HG02763 (cell line): ENCODE results near the gene HOXA5.

ENCODE experiments used
- ATAC-seq: cut with Tn5 transposase; IDR thresholded peaks from one replicate; pipeline ENCODE4 v1.9.1; 2021; ENCODE audit warnings: mild to moderate bottlenecking, moderate library complexity; ENCODE audit not compliant: unreplicated experiment

HOXA5 gene

DNA sequence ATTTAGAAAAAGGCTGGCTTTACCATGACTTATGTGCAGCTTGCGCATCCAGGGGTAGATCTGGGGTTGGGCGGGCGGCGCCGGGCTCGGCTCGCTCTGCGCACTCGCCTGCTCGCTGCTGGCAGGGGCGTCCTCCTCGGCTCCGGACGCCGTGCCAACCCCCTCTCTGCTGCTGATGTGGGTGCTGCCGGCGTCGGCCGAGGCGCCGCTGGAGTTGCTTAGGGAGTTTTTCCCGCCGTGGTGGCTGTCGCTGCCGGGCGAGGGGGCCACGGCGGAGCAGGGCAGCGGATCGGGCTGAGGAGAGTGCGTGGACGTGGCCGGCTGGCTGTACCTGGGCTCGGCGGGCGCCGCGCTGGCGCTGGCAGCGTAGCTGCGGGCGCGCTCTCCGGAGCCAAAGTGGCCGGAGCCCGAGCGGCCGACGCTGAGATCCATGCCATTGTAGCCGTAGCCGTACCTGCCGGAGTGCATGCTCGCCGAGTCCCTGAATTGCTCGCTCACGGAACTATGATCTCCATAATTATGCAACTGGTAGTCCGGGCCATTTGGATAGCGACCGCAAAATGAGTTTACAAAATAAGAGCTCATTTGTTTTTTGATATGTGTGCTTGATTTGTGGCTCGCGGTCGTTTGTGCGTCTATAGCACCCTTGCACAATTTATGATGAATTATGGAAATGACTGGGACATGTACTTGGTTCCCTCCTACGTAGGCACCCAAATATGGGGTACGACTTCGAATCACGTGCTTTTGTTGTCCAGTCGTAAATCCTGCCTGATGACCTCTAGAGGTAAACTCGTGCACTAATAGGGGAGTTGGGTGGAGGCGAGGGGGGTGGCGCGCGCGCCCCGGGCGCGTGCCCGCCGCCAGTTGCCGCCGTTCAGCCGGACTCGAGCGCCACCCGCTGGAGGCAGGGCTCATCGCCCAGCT lies at the start of gene HOXA5:
HOXA5 (minus strand) TSS at position 659 of the 927 bp plus-strand sequence; CDS start at position 585, 74 bp downstream.
- ATAC-seq: no peak

DNA sequence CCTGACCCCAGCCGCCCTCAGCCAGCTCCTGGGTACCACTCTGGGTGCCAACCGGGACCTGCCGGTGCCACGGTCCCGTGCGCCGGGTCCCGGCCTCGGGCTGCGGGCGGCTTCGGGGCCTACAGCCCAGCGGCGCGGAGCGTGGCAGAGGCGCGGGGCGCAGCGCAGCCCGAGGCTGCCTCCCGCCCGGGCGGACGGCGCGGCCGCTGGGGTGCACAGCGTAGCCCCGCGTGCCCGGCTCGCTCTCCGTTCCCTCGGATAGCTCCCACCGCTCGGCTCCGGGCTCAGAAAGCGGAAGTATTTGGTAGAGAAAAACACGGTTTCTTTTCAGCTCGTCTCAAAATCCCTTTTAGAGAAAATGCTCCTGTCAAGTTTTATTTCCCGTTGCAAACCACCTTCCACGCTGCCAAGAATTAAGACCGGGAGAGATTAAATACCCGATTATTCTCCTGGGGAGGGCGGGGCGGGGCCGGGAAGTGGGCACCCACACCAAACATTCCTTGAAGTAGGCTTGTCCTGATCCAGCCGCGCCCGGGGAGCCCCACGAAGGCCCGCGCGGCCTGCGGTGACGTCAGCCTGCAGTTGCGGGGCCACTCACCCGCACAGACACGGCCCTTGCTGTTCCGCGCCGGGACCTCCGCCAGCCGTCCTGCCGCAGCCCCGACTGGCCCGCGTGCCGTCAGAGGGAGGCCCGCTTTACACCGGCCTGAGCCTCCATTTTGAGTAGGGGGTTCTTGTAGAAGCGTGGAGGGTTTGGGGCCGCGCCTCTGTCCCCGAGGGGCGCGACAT lies 49.3 kb upstream of the HOXA5 start:
- no peak for ATAC-seq

DNA sequence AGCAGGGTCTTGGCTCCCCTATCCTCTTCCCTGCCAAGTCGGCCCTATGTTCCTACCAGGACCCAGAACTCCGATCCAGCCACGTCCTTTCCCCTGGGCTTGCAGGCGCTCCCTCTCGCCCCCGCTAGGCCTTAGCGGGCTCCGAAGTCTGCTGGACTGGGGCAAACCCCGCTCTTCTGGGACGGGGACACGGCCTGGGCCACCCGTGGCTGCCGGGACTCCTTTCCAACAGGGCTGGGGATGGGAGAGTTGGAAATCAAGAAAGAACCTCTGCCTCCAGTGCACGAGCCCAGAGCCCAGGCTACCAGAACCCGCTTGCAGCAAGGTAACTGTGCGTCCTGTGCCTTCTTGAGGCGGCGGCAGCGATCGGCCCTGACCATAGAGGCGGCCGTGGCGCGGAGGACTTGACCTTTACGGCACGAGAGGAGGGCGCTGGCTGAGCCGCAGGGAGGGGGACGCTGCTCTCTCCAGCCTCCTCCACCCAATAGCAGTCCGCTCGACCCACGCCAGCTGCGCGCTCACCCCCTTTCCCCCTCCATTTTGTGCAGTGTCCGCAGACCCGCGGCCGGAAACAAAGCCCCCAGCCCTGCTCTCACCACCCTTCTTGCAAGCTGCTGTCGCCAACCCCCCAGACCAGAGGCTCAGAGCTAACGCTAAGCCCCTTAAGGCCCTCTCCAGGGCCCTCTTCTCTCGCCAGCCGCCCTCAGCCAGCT lies 48.5 kb upstream of the HOXA5 start:
- ATAC-seq: no peak

DNA sequence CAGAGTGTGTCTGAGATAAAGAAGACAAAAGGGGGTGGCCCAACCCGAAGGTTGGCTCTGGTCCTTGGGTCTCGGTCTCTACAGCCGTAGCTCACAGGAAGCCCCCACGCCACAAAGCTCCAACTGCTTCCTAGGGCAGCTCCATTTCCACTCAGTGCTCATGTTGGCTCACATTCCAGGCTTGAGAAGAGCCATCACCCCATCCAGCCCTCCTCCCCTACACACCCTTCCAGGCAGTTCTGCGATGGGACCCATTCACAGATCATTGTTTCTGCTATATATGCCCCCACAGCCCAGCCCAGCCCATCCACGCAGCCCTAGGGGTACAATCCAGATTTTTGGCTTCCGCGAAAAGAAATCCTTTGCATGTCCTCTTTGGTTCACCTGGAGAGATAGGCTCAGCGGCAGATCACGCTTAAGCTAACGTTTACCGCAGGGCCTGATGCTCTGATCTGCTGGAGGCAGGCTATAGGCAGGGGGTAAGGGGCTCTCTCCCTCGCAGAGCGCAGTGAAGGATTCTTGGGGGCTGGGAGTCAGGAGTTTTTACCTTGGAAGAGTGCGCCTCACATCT lies 47.8 kb upstream of the HOXA5 start:
- no peak for ATAC-seq

DNA sequence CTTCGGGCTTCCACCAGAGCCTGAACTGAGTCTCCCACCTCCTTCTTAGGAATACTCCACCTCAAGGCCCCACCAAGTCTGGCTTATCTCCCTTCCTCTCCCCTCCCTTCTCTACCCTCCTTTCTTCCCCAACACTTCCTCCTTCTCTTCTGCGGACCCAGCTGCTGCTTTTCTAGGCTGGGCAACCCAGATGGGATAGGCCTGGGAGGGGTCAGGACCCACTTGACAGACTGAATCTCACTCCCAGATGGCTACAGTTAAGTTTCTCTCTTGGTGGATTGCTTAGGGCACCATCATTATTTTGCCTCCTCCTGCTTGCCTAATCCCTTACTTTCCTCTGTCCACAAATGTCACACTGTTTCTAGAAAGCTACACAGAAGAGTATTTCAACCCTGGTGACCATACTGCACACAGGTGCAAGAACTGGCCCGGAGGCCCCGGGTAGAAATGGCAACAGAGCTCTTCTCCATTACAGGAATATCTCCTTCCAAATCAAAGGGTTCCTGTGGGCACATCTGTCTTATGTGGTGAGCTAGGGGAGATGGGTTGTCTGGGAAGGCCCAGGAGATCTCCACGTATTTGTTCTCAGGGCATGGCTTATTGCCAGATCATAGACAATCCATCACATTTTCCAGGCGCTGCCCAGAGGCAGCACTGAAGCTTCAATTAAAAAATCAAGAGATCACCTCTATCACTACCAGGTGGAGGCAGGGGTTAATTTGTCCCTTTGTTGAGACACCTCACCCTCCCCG lies 46.7 kb upstream of the HOXA5 start:
- ATAC-seq: no peak

DNA sequence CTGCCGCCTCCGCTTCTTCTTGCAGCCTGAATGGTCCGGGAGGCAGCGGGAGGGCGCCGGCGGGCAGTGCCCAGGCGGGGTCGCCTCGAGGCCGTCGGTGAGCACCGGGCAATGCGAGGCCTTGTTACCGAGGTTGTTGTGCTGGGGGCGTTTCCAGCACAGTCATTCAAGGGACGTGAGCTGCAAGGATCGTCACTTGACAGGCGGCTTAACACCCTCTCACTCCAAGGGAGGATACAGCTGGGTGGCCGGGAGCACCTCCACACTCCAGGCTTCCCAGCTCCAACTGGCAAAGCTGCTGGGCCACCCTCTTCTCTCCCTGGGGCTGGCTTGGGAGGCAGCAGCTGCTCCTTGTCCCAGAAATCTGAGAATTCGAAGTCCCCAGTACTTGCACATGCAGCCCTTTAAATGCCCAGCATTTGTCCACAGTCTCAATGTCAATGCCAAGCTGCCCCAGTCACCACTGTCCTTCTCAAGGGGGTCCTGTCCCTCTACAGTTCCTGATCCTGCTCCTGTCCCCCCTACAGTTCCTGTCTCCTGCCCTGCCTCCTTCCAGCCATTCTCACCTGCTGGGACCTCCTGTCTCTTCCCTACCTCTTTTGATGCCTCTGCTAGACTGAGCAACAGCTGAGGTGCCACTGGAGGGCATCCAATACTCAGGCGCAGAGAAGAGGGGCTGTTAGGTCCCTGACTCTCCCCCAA lies 46.0 kb upstream of the HOXA5 start:
- ATAC-seq: no peak

DNA sequence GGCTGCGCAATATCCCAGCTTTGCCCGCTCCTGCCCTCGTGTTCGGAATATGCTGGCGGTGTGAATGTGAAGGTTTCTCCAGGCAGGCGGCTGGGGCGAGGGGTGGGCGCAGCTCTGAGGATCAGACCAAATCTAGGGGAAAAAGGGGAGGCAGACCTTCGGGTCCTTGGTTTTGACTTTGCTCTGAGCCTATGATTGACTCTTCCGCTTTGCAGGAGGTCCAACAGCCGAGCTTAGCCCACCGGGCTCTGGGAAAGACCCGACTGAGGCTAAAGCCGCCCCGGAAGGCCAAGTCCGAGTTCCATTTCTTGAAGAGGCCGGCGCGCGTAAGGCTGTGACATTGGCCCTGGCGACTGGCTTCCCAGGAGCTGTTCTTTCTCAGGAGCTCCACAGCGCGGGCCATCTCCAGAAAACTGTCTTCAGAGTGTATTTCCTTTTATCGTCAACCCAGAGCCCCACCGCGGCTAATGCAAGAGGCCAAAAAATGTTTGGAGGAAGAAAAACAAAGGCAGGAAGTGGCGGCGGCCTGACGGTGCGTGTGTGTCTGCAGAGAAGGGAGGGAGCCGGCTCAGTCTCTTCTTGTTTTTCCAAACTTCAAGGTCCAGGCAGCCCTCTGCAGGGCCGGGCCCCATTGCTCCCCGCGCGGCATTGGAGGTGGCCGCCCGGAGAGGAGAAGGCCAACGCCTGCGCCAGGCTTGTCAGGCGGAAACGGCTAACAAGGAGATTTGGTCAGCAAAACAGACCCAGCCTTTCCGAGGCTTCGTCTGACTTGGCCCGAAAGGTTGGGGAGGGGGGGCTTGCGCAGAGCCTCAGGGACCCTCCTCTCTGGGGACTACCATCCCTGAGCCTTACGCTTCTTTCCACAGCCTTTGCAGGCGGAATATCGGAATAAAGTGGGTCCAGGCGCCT lies 45.2 kb upstream of the HOXA5 start:
- no peak for ATAC-seq

DNA sequence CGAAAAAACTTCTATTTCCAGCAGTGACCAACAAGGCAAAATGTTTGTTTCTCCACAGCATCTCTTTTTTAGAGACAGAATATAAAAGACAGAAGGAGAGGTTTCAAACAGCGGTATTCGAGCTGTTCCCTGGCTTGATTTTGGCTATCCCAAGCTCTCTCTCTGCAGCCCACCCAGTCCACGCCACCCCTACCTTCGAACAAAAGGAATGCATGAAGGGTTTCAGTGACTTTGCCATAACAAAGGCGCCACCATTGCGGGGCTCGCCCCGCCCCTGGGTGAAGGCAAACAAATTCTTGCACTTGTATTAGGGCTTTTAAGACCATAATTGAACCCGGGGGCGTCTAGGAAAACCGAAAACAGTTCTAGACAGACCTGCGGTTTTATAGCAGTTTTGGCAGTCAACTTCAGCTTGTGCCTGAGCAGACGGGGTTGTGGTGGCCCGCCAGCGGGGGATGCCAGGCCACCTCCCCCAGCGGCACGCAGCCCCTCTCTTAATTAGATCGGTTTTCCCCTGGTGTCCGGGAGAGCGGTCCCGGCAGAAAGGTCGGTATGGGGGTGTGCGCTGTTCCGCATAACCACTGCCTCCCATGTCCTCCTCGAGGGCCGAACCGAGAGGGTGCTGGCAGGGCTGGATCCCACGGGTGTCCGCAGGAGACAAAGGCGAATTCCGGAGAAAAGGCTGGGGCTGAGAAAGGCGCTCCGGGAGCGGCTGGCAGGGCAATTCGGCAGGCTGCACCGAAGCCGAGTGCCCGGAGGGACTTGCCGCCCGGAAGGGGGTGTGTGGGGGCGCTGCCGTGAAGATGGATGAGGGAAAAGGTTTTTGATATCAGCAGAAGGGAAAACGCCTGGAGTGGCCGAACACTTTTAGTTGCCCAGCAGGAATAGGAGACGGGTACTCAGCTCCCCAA lies 44.2 kb upstream of the HOXA5 start:
- ATAC-seq: no peak

DNA sequence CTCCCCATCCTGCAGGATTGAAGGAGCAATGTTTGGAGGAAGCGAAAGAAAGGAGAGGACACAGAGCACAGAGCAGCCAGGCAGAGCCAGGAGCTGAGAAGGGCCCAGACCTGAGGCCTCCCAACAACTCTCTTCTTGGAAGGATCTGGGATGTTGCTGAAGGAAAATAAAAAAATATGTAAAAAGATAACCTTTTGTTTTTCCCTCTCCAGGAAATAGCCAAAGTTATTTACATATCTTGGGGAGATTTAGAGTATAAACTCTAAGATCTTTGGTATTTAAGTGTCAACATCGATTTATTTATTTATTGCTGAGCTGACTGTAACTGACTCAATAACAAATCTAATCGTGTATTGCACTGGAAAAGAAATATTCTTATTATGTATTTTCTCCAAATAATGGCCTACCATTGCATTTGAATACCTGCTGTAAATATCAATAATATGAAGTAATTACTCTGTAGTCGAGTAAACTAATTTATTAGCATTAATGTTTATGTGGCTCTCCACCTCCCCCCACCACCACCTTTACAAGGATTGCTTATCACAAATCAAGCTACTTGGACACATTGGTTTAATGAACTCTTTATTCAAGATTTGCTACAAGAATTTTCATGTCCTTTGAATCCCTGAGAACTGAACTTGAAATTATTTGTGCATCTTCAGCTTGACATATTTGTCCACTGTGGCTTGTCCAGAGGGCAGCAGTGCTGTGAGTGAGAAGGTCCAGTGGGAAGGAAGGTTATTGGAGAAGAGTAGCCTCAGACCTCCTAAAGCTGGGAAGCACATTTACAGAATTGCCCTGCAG lies 43.4 kb upstream of the HOXA5 start:
- no peak for ATAC-seq

DNA sequence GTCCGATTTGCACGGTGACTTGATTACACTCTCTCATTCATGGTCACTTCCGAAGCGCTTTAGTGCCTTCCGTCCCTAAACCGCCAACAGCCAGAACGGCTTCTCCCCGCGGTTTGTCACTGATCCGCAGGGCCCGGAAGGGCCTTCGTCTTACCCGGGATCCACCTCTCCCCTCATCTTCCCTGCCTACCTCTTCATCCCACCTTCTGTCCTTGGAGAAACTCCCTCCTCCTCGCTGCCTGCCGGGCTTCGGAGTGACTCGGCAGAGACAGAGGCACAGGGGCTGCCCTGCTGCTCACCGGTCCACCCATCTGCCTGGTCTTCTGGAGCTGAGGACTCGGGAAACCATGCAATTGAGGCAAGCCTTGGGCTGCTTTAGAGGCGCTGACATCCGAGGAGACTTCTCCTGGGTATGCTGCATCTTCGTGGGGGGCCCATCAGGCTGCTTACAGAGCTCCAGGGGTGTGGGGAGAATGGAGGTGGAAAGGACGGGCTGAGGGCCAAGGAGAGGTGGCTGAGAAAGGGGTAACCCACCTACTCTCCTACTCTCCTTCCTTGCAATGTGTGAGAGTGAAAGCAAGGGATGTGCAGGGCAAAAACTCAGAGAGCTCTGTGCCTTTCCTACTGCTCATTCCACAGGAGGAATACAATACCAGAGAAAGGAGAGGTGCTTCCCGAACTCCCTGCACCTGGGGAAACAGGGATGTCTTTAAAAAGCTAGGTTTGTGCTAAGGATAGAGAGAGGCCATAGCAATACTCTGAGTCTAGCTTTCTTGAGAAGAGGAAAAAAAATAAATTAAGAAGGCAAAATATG lies 42.6 kb upstream of the HOXA5 start:
- ATAC-seq: no peak

DNA sequence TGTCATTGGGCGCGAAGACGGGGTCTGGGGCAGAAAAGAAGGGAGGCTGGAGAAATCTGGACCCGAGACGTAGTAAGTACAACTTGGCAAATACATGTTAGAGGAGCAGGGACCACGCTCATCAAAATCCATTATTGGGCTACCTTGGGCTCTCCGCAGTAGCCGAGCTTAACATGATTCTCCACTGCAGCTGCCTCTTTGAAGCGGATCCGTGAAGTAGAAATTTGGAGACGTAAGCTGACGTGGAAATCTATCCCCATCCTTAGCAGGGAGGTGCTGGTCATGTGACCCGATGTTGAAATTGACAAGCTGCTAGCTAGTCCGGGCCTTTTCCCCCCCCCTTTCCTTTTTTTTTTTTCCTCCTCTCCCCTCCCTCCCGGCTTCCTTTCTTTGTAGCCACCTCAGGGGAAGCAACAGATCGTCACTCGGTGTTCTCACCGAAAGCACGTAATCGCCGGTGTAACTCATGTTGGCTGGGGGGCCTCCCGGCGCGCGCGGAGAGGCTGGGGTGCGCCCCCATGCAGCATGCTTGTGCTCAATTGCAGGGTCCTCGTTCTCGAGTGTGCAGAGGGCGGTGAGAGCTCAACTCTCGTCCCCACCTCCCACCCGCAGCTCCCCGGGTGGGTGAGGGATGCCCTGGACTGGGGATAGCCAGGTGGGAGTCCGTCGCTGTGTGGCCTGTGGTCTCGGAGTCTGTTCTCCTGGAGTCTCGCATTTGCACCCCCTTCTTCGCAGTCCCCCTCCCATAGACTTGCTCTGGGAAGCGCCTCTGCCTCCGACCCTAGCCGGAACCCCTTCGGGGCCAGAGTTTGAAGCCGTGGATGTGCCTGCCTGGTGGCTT lies 41.8 kb upstream of the HOXA5 start, which contains the start of gene HOXA11:
HOXA11 (minus strand) TSS at position 220 of the 841 bp plus-strand sequence; CDS start at position 132, 88 bp downstream.
- no peak for ATAC-seq

DNA sequence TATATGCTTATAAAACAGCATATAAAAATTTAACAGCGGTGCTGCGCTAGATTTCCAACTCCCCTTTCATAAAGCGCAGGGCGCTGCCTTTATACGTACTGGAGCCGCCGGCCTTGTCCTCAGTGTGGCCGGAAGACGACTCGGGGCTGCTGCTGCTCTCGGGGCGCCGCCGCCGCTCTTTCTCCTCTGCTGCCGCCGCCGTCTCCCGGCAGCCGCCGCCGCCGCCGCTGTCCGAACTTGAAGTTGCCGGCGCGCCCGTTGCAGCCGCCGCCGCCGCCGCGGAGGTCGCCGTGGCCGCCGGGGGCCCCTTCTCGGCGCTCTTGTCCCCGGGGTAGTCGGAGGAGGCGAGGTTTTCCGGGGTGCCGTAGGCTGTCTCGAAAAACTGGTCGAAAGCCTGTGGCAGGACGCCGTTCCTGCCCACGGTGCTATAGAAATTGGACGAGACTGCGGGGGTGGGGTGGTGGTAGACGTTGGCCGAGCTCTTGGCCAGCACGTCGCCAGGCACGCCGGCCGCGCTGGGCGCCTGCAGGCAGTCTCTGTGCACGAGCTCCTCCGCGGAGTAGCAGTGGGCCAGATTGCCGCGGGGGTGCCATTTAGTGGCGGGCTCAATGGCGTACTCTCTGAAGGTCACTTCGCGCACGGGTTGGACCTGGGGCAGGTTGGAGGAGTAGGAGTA lies 41.0 kb upstream of the HOXA5 start:
- ATAC-seq: no peak

DNA sequence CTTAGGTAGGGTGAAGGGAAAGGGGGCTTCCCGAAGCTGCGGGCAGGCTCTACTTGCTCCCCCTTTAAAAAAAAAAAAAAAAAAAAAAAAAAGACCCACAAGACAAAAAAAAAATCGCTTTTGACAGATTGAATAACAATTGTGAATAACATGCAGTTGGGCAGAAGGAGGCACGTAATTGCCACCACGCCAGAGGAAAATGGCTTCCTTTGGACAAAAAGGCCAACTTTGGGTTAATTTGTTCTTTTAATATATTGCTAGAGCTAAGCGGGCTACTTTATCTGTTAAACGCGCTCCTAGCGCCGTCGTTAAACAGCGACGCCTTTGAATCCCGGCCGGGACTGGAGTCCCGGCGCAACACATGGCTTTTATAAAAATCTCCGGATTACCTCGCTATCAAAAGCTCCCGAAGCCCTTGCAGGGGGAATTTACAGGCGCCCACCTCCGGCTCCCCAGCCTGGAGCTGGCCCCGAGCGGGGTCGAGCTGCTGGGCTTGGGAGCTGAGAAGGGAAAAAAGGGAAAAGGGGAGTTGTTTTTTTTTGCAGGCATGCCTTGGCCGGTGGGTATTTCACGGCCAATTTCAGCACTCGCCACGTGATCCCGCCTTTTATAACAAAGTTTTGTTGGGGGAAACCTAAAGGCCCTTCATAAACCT lies 40.3 kb upstream of the HOXA5 start:
- ATAC-seq: no peak
